Measurements from ENCODE around the gene PCBP1. TPM values are rescaled to one million over a fixed set of nuclear protein-coding genes. Genes with fewer than 3 reads are reported as not detected.

Gene PCBP1
- total and polyA plus RNA-seq, 9 of the 15 experiments (the other 6 are each of a cell fraction or from before 2014, with no cell fraction given): 19.2 to 407 (median 78.1) TPM

- peak; percentile 62; the same call in 1 of the 2 replicates for TF ChIP-seq CUX1 (CRISPR knock-in tag; IDR thresholded peaks at IDR 0.05)
- TF ChIP-seq VEZF1 (CRISPR knock-in tag; IDR thresholded peaks at IDR 0.05): peak; percentile 17; the same call in 1 of the 2 replicates
- peak; percentile 22; the same call in 1 of the 2 replicates for TF ChIP-seq L3MBTL2 (IDR thresholded peaks at IDR 0.05)
- TF ChIP-seq E2F6 (IDR thresholded peaks at IDR 0.05; ENCODE audit: borderline replicate concordance in 1 of 2, extremely low read depth in 1 of 2, insufficient read depth in 1 of 2, insufficient read length in 1 of 2, low read depth in 1 of 2, low read length in 1 of 2, poor library complexity in 1 of 2, severe bottlenecking in 1 of 2): peak in 1 of 2 experiments; percentile 13
- TF ChIP-seq PTRF (tag; IDR thresholded peaks at IDR 0.05): peak; percentile 29; the same call in 1 of the 2 replicates
- peak; percentile 53 for TF ChIP-seq ZNF592 (IDR thresholded peaks at IDR 0.05)
- TF ChIP-seq DMBX1 (CRISPR knock-in tag; IDR thresholded peaks at IDR 0.05; ENCODE audit: borderline replicate concordance): 0 out of 2 replicates have a peak, but pooled peaks have one; percentile 12
- TF ChIP-seq HDAC3 (IDR thresholded peaks at IDR 0.05; ENCODE audit: borderline replicate concordance, partially characterized antibody): peak; percentile 48
- TF ChIP-seq HINFP (tag; conservative IDR thresholded peaks at IDR 0.05; ENCODE audit: low read depth): 0 out of 2 replicates have a peak, but pooled peaks have one; percentile 18
Observed at GRCh38 chr2:70131344-70132143, 44.3 kb downstream of the PCBP1 start (continued).

Measured in K562 (cell line).